DOHH2 (cell line): ENCODE data around the gene RBPMS2.

Experiments used
- EZH2phosphoT487 ChIP-seq: fragments of 200-600 bp; sonication (generic); IDR thresholded peaks from 2 replicates; pipeline ENCODE4 v1.6.1; 2017; ENCODE audit warnings: borderline replicate concordance, mild to moderate bottlenecking, antibody characterized with exemption, low read length, moderate library complexity, mixed read lengths
- TF ChIP-seq, protein P1 (sequence below): fragments of 200-600 bp; sonication (generic); IDR thresholded peaks from one replicate; pipeline ENCODE4 v1.5.1; 2014; ENCODE audit warnings: antibody characterized with exemption, mild to moderate bottlenecking, low read depth, low read length; ENCODE audit not compliant: poor library complexity, severe bottlenecking

DNA sequence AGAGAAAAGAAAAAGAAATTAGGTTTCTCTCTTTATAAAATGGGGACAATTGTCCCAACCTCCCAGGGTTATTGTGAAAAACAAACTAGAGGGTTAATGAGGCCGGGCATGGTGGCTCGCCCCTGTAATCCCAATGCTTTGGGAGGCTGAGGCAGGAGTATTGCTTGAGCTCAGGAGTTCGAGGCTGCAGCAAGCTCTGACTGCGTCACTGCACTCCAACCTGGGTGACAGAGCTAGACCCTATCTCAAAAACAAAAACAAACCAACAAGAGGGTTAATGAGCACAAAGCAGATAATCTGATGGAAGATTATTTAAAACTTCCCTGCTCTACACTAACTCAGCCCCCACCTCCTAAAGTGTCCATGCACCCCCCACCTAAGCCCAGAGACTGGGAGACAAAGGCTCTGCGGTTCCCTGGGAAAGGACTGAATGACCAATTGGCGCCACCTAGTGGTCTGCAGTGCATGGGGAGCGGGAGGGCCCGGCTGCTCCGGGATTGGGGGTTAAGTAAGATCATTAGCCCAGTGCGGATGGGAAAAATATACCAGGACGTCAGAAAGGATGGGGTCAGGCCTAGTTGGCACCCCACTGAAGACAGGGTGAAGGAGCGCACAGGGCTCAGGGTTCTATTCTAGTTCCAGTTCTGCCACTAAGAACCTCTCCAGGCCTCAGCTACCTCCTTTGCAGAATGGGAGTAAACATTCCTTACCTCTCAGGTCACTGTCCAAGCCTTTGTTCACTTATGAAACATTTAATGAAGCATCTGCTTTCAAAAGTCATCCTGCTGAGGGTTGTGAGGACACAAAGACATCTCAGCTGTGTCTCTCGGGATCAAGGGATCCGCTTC, 34.5 kb upstream of the RBPMS2 start:
- TF ChIP-seq, protein P1, sequence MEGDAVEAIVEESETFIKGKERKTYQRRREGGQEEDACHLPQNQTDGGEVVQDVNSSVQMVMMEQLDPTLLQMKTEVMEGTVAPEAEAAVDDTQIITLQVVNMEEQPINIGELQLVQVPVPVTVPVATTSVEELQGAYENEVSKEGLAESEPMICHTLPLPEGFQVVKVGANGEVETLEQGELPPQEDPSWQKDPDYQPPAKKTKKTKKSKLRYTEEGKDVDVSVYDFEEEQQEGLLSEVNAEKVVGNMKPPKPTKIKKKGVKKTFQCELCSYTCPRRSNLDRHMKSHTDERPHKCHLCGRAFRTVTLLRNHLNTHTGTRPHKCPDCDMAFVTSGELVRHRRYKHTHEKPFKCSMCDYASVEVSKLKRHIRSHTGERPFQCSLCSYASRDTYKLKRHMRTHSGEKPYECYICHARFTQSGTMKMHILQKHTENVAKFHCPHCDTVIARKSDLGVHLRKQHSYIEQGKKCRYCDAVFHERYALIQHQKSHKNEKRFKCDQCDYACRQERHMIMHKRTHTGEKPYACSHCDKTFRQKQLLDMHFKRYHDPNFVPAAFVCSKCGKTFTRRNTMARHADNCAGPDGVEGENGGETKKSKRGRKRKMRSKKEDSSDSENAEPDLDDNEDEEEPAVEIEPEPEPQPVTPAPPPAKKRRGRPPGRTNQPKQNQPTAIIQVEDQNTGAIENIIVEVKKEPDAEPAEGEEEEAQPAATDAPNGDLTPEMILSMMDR, result peak; percentile 97
- no peak for TF ChIP-seq EZH2phosphoT487
